Inferior parietal cortex (tissue), 1 donor: Measurements from ENCODE around the gene CEP76.
"Not testable (repeated sequence)": the region's sequence is repeated elsewhere in the genome, so short reads cannot be mapped to it uniquely, and the experiment has no call there.

Experiments
- DNase-seq: peaks from one replicate; pipeline ENCODE4 v3.0.0-alpha.2; 2016; ENCODE audit errors: extremely low spot score

CEP76 gene

DNA sequence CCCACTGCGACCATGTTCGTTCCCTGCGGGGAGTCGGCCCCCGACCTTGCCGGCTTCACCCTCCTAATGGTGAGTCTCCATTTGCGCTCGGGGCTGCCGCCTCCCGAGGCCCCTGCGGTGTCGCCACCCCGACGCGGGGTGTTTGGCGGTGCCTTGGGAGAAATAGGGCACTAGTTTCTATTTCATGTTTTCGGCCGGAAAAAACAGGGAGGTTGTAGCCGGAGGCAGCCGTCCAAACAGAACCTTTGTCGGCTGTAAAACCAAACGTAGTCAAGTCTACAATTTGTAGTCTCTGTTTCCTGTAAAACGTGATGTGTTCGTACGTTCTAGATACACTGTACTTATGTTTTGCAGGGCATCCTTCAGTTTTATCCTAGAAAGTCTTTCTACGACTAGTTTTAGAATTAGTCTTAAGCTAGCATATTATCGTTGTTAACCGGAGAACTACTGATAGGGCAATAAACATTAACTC, 609 bp upstream of the CEP76 start:
- DNase-seq, result no peak

DNA sequence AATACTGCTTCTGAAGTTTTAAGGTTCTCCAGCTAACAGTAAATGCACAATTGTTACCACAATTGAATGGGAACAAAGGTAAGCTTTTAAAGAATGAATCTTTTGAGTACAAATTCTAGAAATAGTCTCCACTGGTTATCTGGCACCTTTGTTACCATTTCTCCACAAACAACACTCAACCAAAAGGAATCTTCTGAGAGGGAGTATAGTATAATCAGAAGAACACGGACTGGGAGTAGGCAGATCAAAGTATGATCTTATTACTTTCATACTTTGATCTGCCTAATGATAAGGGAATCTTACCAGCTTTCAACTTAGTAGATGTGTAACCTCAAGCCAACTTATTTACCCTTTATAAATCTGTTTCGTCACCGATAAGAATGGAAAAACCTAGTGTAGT, 1.4 kb downstream of the CEP76 start:
- no peak for DNase-seq

- DNase-seq, result no peak
Measured at GRCh38 chr18:12699747-12700146, 2.8 kb downstream of the CEP76 start.

DNA sequence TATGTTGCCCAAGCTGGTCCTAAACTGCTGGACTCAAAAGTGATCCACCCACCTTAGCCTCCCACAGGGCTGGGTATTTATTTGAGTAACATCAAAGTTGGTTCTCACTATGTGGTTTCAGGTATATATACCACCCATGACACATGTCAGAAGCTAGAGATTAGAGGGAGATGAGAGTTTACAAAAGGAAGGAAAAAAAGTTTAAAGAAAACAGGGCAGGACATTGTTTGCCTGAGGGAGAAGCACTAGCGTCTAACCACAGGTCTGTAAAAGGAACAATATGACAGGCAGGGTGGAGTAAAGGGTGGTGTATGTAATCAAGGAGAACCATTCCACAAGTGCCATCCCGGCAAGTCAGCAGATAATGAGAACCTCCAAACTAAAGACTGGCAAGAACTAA, 8.5 kb downstream of the CEP76 start:
- no peak for DNase-seq

DNA sequence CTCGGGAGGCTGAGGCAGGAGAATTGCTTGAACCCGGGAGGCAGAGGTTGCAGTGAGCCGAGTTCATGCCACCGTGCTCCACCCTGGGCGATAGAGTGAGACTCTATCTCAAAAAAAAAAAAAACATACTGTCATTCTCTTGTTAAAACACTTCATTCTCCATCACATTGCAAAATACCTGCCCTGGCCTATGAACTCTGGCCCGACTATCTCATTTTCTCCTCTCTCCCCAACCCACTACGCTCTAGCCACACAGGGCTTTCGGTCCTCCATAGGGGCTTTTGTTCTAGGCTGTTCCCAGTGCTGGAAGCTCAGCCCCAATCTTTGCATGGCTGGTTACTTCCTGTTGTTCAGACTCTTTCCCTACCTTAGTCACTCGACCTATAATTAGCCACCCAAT, 10.3 kb downstream of the CEP76 start:
- no peak for DNase-seq

DNA sequence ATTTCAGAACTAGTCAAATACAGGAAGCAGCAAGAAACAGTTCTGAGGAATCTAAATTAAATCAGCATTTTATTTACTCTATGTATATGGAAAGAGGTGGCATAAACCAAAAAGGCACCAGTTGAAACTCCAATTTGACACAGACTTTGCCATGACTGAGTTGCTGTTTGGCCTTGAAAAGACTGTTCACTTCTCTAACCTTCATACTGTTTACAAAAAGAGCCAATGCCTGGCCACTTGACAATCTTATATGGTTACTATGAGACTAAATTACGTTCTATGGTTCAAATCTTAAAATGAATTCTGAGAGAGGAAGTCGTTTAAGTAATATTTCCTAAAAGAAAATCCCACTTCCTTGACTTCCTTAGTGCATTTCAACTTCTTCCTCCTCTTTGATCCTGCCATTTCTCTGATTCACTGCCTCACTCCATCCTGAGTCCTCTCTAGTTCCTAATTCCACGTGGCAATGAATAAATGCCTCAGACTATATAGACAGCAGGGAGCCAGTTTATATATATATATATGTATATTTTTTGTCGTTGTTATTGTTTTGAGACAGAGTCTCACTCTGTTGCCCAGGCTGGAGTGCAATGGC, 13.2 kb downstream of the CEP76 start:
- no peak for DNase-seq

GRCh38 chr18:12686100-12686499, 16.4 kb downstream of the CEP76 start:
- no peak for DNase-seq

DNA sequence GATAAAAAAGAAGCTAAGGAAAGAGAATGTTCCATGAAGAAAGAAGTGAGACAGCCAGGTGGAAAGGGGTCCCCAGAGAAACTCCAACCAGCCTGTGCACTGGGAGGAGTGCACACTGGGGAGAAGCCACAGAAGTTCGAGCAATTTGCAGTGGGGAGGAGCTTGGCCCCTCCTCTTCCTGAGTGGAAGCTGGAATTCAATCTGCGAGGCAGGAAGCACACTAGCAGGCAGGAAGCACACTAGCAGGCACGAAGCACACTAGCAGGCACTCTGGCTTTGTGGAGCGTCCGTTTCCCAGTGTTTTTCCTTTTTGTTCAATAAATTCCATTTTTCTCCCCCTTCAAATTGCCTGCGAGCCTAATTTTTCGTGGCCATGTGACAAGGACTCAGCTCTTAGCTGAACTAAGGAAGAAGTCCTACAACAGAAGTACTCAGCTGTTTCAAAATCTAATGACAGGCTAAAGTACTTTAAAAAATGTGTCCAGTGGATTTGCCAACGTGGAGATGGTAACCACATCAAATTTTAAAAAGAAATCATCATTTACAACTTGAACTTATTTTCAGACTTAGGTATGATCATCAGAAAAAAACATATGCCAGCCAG, 23.2 kb downstream of the CEP76 start:
- no peak for DNase-seq

- DNase-seq, result no peak
Measured at GRCh38 chr18:12668041-12668440, 34.5 kb downstream of the CEP76 start.

- peak; percentile 85 for DNase-seq
Measured at GRCh38 chr18:12659904-12660605, 42.5 kb downstream of the CEP76 start.

- peak; percentile 60 for DNase-seq
Measured at GRCh38 chr18:12658426-12659138, 43.9 kb downstream of the CEP76 start.

DNA sequence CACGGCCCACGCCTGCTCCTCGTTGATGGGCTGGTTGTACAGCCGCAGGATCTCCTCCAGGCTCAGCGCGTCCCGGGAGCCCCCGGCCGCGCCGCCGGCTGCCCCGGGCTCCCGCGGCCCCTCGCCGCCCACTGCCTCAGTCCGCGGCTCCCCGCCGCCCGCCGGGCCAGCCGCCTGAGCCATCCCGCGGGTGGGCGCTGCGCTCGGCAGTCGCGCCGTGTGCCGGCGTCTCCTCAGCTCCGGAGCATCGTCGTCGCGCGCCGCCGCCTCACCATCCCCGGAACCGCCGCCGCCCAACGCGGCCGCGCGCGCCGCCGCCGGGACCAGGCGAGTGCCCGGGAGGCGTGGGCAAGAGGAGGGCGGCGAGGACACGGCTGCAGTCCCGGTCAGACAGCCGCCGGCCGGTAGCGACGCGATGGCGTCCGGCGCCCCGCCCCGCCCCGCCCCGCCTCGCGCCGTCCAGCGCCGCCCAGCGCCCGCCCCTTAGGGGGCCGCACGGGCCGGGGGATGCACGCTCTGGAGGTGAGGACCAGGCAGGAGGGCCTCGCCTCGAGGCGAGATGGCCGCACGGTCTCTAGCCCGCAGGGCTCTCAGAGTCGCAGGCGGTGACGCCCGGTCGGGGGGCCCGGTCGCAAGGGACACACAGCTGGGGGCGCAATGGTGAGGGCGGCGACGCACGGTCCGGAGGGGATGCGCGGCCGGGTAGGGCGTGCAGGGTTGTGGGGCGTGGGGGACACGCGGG, 44.7 kb downstream of the CEP76 start, which contains the start of gene SPIRE1:
Gene SPIRE1, minus strand, starts transcription at position 424 of the 742 bp plus-strand sequence. Its CDS starts 241 bp downstream, at position 183.
- peak; percentile 58 for DNase-seq

GRCh38 chr18:12656938-12657683, 45.4 kb downstream of the CEP76 start:
- DNase-seq, result no peak

GRCh38 chr18:12656605-12656937, 46.0 kb downstream of the CEP76 start:
- no peak for DNase-seq

GRCh38 chr18:12654971-12655370, 47.6 kb downstream of the CEP76 start:
- DNase-seq, result no peak

GRCh38 chr18:12652861-12653401, 49.6 kb downstream of the CEP76 start:
- no peak for DNase-seq

GRCh38 chr18:12651651-12652050, 50.9 kb downstream of the CEP76 start:
- no peak for DNase-seq

- no peak for DNase-seq
Measured at GRCh38 chr18:12647773-12648172, 54.8 kb downstream of the CEP76 start.

GRCh38 chr18:12645751-12646203, 56.7 kb downstream of the CEP76 start:
- peak; percentile 50 for DNase-seq

DNA sequence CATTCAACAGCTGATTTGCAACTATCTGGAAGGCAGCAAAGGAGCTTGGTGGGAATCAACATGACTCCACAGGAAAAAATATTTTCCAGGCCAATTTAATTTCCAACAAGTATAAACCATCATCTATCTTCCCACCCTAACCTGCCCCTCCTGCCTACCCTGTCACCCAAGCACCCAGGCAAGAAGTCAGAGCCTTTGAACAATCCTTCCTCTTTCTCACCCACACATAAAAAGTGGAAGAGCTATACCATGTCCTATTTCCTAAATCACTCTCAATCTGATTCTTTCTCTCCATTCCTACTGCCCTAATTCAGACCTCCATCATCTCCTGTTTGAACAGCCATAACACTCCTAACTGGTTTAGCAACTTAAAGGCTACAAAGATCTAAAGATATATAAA, 57.3 kb downstream of the CEP76 start:
- DNase-seq, result no peak

DNA sequence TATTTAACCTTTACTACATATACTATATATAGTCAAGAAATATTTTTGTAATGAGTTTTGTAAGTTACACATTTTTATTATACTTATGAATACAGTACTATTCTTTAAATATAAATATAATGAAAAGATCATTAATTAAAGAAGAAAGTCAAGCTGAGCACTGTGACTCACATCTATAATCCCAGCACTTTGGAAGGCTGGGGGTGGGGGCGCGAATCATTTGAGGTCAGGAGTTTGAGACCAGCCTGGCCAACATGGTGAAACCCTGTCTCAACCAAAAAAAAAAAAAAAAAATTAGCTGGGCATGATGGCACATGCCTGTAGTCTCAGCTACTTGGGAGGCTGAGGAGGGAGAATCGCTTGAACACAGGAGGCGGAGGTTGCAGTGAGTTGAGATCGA, 58.8 kb downstream of the CEP76 start:
- not testable (repeated sequence) for DNase-seq
